GM12878 (cell line): ENCODE measurements around the gene SUSD2. TPM values are rescaled to one million over a fixed set of nuclear protein-coding genes. Genes with fewer than 3 reads are reported as not detected.

Experiments
- ATAC-seq: fragments of 200-7000 bp; cut with Tn5 transposase; 3 replicates; pipeline ENCODE4 v1.9.1; 2020; ENCODE audit warnings: mild to moderate bottlenecking, moderate library complexity
- BruUV-seq: library from RNA; stranded (reverse); fragments of 400-500 nt; replicated peaks from 2 replicates; lab custom pipeline; 2021; lab: Mats Ljungman, UMichigan
- CTCF ChIA-PET: fragments of 300-600 bp; sonication (Branson Sonifier 250); formaldehyde crosslinking; extraction: SDS; loops from one replicate; lab custom pipeline; 2021; ENCODE audit warnings: inconsistent platforms; lab: Yijun Ruan, JAX
- POLR2A ChIA-PET: fragments of 350-600 bp; formaldehyde crosslinking; extraction: SDS; loops from one replicate; lab custom pipeline; 2021; ENCODE audit warnings: inconsistent platforms; lab: Charles Lee
- RAD21 ChIA-PET: fragments of 300-600 bp; sonication (Branson Sonifier 250); formaldehyde crosslinking; loops from one replicate; lab custom pipeline; 2023; ENCODE audit warnings: antibody characterized with exemption; ENCODE audit not compliant: unreplicated experiment; lab: Charles Lee
- SMC1A ChIA-PET: fragments of 300-600 bp; sonication (Branson Sonifier 250); formaldehyde crosslinking; loops from one replicate; lab custom pipeline; 2023; ENCODE audit not compliant: unreplicated experiment, uncharacterized antibody; lab: Charles Lee
- DNase-seq: peaks from one replicate; pipeline ENCODE4 v3.0.0-alpha.2; 2011; ENCODE audit warnings: low read depth, low spot score
- FAIRE-seq: peaks from 3 replicates; lab custom pipeline; 2011; peaks lifted over from hg19 to GRCh38; lab: Jason Lieb, UNC
- H2AFZ ChIP-seq: 2 replicates; pipeline ENCODE4 v1.6.0; 2011; ENCODE audit warnings: low read depth, low read length, control low read depth; ENCODE audit not compliant: control insufficient read depth
- H3K27ac ChIP-seq: 2 replicates; pipeline ENCODE4 v1.5.1; 2011; ENCODE audit warnings: control low read depth; ENCODE audit not compliant: control insufficient read depth, insufficient read depth
- H3K27me3 ChIP-seq, 2 experiments: replicated peaks in 1 of 2; 2 replicates each; pipeline versions ENCODE4 v1.6.0 to v1.6.1; 2011; ENCODE audit warnings: low read length in 1 of 2; ENCODE audit not compliant: control insufficient read depth in 2 of 2, insufficient read depth in 2 of 2
- H3K36me3 ChIP-seq, 2 experiments: 2 replicates each; pipeline ENCODE4 v1.5.1; 2011; ENCODE audit warnings: low read length in 1 of 2; ENCODE audit not compliant: control insufficient read depth in 2 of 2, insufficient read depth in 2 of 2
- H3K4me1 ChIP-seq: 2 replicates; pipeline ENCODE4 v1.6.1; 2011; ENCODE audit warnings: mild to moderate bottlenecking, low read length, moderate library complexity, mixed read lengths; ENCODE audit not compliant: control insufficient read depth, insufficient read depth
- H3K4me2 ChIP-seq: 2 replicates; pipeline ENCODE4 v1.6.0; 2011; ENCODE audit warnings: control low read depth; ENCODE audit not compliant: control insufficient read depth, insufficient read depth
- H3K4me3 ChIP-seq: fragments of 200-600 bp; sonication (generic); 2 replicates; pipeline ENCODE4 v1.5.1; 2016
- H3K79me2 ChIP-seq: 2 replicates; pipeline ENCODE4 v1.6.0; 2011; ENCODE audit warnings: low read length; ENCODE audit not compliant: control insufficient read depth, insufficient read depth
- H3K9ac ChIP-seq: 2 replicates; pipeline ENCODE4 v1.8.0; 2011; ENCODE audit warnings: low read length, control low read depth, mixed read lengths; ENCODE audit not compliant: control insufficient read depth, insufficient read depth
- H3K9me3 ChIP-seq: replicated peaks from 3 replicates; pipeline ENCODE4 v1.5.1; 2011; ENCODE audit warnings: mild to moderate bottlenecking, low read length; ENCODE audit not compliant: control insufficient read depth, insufficient read depth
- H4K20me1 ChIP-seq: 2 replicates; pipeline ENCODE4 v1.6.0; 2011; ENCODE audit not compliant: control insufficient read depth, insufficient read depth
- E4F1 ChIP-seq: fragments of 450-650 bp; IDR thresholded peaks from 2 replicates; pipeline ENCODE4 v1.6.1; 2018; ENCODE audit warnings: borderline replicate concordance, mild to moderate bottlenecking; ENCODE audit not compliant: partially characterized antibody
- ESRRA ChIP-seq: IDR thresholded peaks from 2 replicates; pipeline ENCODE4 v1.6.1; 2012; ENCODE audit warnings: mild to moderate bottlenecking, low read length, improper control_type of control experiment
- WGBS: methylation state at CpG from one replicate; pipeline ENCODE4 v1.1.6; 2016; ENCODE audit warnings: low lambda C conversion rate; ENCODE audit not compliant: insufficient replicate concordance, insufficient coverage; ENCODE audit errors: missing lambda C conversion rate; 5-methylcytosine and 5-hydroxymethylcytosine counted together
- in situ Hi-C: fragments of 300-500 bp; cut with MboI; formaldehyde crosslinking; loops from 9 replicates; pipeline ENCODE4 v1.14.3; 2018; ENCODE audit warnings: mixed read lengths
- intact Hi-C: fragments of 100-400 bp; cut with micrococcal nuclease; formaldehyde crosslinking; loops from one replicate; pipeline ENCODE4 v1.14.2; 2022; ENCODE audit not compliant: unreplicated experiment
- polyA plus RNA-seq, 11 experiments: library from polyadenylated mRNA; depleted of rRNA in 4 of 11; unstranded in 6 of 11; stranded (reverse) in 5 of 11; fragments of >200 nt; fragmentation: Nextera tagmentation in 4 of 11; fragmentation: Illumina TruSeq in 1 of 11; extraction: Ambion mirVana in 4 of 11; extraction: Trizol in 1 of 11; gene quantifications; 1 replicate in 1 of 11; 2 replicates in 10 of 11; pipeline versions ENCODE4 v1.2.1 to v1.2.3, GENCODE V29; 2011 to 2016; ENCODE audit warnings: inconsistent platforms in 2 of 11, missing spikeins in 2 of 11, low read depth in 1 of 11
- total RNA-seq, 4 experiments: library from RNA; depleted of rRNA in 3 of 4; stranded (reverse); fragments of >200 nt in 3 of 4; fragmentation: Illumina TruSeq in 1 of 4; extraction: Trizol in 1 of 4; gene quantifications; 2 replicates each; pipeline versions ENCODE4 v1.2.1 to v1.2.3, GENCODE V29; 2013 to 2021

Gene SUSD2
- total and polyA plus RNA-seq, 10 of the 15 experiments (the other 5 are each of a cell fraction or from before 2014, with no cell fraction given): 0.04 to 0.31 (median 0.11) TPM; not detected in 5

GRCh38 chr22:24138649-24139420, 42.5 kb upstream of the SUSD2 start:
- Histone ChIP-seq H3K4me1 (peaks cover 22% of the 10 kb centered on the region), H3K27ac (no peak overlapping the region), H3K27me3 (no peaks in the 10 kb centered on the region), H2AFZ (no peak overlapping the region), H3K36me3 (peaks cover 8 to 15% of the 10 kb centered on the region in 2 experiments; a peak in 3 of 4 replicates), H3K4me2 (no peak overlapping the region), H3K9ac (no peak overlapping the region), H3K9me3 (no peaks in the 10 kb centered on the region), H4K20me1 (no peaks in the 10 kb centered on the region), H3K4me3 (no peak overlapping the region), H3K79me2 (no peaks in the 10 kb centered on the region)
- ChIA-PET RAD21 (no interaction called here), CTCF (no interaction called here), POLR2A (interaction anchor here (0.7 kb wide), 1 partner anchor 222 kb away, joined by 4 read pairs; no protein-coding TSS in a partner anchor), SMC1A (no interaction called here)
- intact Hi-C loops (no loop called here), in situ Hi-C loops (no loop called here)
- FAIRE-seq (no peak), ATAC-seq (no peak), DNase-seq (no peak)
- WGBS: 95% methylated on average over 7 of the region's 7 CpGs
- TF ChIP-seq E4F1: no peak
- no peak for TF ChIP-seq ESRRA
- BruUV-seq: no TSS peak
